HUDEP-2 (cell line): Measurements from ENCODE around the gene MAD1L1.

Source experiments
- DNase-seq, 76 experiments: peaks; one replicate each; lab custom pipeline; 2025; ENCODE audit not compliant: unreplicated experiment in 76 of 76; lab: John Stamatoyannopoulos, UW

MAD1L1 gene

DNA sequence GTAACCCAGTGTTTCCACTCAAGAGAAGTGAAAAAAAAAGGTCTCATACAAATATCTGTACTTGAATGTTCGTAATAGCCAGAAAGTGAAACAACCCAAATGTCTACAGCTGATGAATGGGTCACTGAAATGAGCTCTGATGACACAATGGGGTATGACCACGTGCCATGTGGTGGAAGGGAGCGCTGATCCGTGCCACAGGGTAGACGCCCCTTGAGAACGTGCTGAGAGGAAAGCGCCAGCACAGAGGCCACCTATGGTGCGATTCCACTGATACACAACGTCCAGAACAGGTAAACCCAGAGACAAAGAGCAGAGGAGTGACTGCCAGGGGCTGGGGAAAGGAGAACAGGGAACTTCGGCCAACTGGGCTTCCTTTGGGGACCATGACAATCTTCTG lies 50.3 kb downstream of the MAD1L1 start:
- DNase-seq, result no peak

- no peak for DNase-seq
Observed at GRCh38 chr7:2181077-2181854, 51.5 kb downstream of the MAD1L1 start.

- DNase-seq, result no peak
Observed at GRCh38 chr7:2180081-2180480, 52.7 kb downstream of the MAD1L1 start.

GRCh38 chr7:2175514-2175913 lies 57.2 kb downstream of the MAD1L1 start:
- DNase-seq, result no peak

DNA sequence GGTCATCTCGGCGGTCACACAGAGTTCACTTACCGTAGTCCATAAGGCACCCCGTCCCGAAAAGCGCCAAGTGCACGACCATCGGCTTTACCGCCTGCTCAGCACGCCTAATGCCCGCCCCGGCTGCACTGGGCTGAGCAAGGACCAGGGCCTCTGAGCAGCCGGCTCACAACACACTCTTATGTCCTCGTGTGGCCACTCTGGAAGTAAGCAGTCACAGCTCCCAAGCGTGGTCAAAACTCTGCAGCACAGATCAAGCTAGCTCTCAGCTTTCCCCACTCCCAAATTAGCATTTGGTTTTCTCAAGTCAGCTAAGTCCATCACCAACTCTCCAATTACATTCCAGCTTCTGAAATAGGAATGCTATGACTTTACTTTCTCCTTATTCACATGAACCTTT lies 57.7 kb downstream of the MAD1L1 start:
- DNase-seq, result no peak

GRCh38 chr7:2173189-2173827 lies 59.4 kb downstream of the MAD1L1 start:
- DNase-seq, result no peak

DNA sequence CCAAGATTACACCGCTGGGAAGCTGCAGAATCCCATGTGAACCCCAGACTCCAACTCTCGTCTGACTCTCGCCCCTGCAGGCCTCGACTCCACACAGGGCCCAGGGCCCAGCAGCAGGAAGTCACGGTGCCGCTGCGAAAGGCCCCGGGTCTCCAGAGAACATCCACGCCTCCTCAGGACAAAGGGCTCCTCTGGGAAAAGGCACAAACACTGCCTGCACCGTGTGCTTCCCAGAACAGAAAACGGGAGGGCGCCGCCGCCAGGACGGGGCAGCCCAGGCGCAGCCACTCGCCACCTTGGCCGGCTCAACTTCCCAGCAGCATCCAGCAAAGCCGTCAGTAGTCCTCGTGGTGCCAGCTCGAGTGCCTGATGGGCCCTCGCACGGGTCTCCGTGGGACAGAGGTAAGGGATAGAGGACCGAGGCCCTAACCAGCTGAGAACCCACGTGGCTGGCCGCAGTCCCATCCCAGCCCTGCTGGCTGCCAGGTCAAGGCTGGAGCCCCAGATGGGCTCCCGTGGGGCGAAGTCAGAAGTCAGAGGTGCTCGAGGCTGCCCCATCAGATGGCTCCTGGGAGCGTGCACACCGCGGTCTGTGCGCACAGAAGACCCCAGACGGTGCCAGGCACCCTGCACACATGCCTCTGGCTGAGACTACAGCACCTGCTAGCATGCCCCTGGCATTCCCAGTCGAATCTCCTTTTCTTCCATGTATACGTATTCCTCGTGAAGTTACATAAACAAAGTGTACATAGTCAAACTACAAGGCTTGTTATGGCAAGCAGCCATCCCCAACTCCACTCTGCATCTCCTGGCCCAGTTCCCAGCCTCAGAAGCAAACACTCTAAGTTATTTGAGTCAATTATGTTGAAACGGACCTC lies 60.2 kb downstream of the MAD1L1 start:
- no peak for DNase-seq

GRCh38 chr7:2171855-2172254 lies 60.9 kb downstream of the MAD1L1 start:
- no peak for DNase-seq

DNA sequence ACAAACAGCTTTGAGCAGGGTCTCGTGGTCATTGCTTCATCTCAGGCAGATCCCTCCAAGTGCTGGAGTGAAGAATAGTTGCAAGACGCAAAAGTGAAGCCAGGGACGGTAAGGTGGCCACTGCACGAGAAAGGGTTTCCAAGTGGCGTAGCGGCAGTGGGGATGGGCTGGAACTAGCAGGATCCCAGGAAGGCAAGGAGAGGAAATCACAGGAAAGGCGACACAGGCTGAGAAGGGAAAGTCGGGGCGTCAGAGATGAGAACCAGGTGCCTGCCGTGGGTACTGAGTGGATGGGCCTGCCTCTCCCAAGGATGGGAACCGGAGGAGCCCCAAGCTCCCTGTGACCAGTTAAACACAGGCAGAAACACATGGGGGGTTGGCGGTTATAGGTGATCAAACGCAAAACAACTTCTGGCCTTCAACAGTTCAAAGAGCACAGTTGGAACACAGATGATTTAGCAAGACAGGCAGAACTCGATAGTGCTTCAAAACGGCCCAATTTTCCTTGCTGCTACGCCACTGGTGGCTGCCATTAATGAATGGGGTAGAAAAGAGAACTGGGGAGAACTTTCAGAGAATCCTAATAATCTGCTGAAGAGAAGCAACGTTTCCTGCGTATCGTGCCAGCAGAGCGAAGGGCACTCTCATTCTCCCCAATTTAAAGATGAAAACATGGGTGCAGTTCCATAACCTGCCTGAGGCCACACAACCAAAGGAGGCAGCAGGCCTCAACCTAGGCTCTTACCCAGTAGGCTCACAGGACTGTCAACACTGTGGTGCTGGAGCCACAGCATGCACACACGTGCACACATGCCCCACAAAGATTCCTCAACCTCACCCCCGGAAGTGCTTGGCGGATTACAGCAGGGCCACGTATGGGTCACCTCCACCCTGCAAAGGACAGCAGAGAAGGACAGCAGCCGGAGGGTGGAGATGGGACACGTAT lies 61.9 kb downstream of the MAD1L1 start:
- DNase-seq, result no peak

- no peak for DNase-seq
Observed at GRCh38 chr7:2169923-2170575, 62.7 kb downstream of the MAD1L1 start.

DNA sequence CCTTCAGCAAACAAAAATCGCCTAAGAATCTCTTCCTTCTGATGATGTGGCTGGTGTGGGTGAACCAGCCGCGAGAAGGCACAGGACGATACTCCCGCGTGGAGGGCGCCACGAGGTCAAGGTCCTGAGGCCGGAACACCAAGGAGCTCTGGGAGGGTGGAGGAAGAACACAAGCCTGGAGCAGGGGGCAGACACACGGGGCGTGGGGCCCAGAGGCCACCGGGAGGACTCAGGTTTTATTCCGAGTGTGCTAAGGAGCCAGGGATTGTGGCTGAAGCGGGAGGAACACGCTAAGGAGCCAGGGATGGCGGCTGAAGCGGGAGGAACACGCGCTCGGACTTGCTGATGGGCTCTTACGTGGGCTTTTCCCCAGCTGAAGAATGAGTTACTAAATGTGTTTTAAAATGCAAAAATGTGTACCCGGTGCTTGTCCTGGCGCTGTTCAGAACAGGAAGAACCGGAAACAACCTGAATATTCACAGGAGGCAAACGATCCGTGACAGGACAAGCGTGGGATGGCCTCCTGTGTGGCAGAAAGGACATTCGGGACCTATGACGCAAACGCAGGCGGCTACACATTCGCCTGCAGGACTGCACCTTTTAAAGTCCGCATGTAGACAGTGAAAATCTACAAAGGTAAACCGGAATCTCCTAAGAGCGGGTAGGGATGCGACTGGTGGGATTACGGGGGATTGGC lies 64.0 kb downstream of the MAD1L1 start:
- no peak for DNase-seq

DNA sequence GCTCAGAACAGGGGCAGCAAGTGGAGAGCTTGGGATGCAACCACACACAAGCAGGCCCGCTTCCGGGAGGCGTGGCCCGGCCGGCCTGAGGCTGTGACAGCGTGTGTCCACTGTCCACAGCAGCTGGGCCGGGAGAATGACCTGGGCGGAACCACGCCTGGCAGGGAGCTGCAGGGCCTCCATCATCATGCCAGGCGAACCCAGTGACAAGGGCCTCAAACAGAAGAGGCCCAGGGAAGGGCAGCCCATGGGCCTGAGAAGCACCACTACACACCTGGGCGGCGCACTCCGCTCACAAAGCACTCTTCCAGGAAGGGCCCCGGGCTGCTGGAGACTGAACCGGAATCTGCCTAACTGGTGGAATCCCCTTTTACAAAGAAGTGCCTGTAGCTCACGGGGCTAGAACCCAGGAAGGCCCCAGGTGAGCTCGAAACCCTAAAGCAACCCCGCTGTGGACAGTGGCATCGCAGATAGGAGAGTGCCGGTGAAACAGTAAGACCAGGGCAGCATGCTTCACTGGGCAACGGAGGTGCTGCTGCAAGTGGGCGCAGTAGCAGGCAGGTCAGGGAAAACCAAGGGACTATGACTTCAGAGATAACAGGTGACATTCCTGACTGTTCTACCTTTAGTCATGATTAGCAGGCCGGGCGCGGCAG lies 66.0 kb downstream of the MAD1L1 start:
- DNase-seq, result no peak

GRCh38 chr7:2165610-2166594 lies 66.8 kb downstream of the MAD1L1 start:
- no peak for DNase-seq

DNA sequence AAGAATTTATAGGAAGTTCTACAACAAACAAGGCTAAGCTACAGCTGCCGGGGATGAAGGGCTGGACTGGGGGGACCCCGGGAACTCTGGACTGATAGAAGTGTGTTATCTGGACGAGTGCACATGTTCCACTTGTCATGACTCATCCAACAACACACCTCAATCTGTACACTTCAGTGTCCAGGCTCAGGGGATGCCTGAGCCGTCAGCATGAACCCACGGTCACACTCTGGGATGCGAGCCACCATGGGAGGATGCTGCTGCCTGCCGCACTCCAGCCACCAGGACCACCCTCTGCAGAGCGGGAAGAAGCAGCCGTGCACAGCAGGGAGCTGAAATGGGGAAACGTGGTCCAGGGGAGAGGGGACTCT lies 67.5 kb downstream of the MAD1L1 start:
- DNase-seq, result peak in 31 of 76 experiments; percentile 3 to 64 (median 19)

DNA sequence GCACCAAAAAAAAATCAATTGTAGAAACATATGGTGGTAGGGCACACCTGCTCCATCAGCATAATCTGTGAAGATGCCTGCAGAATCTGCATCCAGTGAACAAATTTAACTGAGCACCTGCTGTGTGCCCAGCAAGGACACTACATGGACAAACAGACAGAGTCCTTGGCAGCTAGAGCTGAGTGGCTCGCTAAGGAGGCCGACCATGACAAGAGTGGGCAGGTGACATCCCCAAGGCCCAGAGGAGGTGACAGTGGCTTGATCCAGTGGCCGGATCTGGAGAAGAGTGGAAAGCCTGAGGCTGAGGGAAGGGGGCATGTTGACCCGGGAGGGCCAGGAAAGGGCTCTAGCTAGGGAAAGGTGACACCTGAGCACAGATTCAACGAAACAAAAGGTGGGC lies 68.1 kb downstream of the MAD1L1 start:
- no peak for DNase-seq

GRCh38 chr7:2163600-2164555 lies 68.9 kb downstream of the MAD1L1 start:
- DNase-seq, result no peak

- no peak for DNase-seq
Observed at GRCh38 chr7:2162959-2163358, 69.8 kb downstream of the MAD1L1 start.
